ENCODE results near the gene RUSC1.

The RUSC1 gene

DNA sequence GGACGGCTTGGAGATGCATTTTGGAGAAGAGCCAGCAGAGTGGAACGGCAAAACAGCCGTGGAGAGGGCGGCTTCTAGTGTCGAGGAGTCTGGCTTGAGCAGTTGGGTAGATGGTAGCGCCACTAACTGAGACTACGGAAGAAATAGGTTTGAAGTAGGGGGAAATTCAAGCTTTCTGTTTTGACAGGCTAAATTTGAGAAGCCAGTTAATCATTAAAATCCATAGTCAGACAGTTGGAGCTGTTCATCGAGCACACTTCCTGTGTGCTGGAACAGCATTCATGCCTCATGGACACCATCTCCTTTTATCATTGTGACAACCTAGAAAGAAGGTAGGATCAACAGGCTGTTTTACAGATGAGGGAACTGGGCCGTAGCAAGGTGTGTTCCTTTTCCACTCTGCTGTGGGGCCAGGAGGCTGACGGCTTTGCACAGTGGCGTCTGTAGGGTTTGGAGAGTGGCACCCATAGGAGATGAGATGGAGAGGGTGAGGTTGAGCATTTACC, 16.1 kb upstream of the RUSC1 start:
- Histone ChIP-seq H4K91ac (ENCODE audit: low read depth, low read length) (no peak overlapping the region), H2BK12ac (ENCODE audit: low read length) (no peak overlapping the region), H3K79me1 (ENCODE audit: low read length) (peaks cover 16% of the 10 kb centered on the region), H3K23ac (ENCODE audit: low read length) (no peak overlapping the region), H3K27ac (ENCODE audit: low read depth, low read length) (no peak overlapping the region), H3K4me1 (ENCODE audit: control insufficient read depth in 1 of 2, insufficient read depth in 2 of 2, low read length in 2 of 2) (peaks cover 17 to 19% of the 10 kb centered on the region in 2 experiments), H3K18ac (ENCODE audit: low read length) (no peak overlapping the region), H3K14ac (ENCODE audit: low read length) (no peak overlapping the region), H2BK120ac (ENCODE audit: insufficient read depth, low read length, poor library complexity) (no peak overlapping the region), H3K27me3 (ENCODE audit: insufficient read depth, low read length) (no peaks in the 10 kb centered on the region), H3K36me3 (ENCODE audit: control insufficient read depth in 1 of 2, insufficient read depth in 2 of 2, low read length in 2 of 2) (no peaks in the 10 kb centered on the region), H3K4me3 (ENCODE audit: low read depth, low read length) (no peak overlapping the region), H3K79me2 (ENCODE audit: control insufficient read depth, insufficient read depth, low read length, poor library complexity) (peaks cover 8% of the 10 kb centered on the region), H2AK5ac (ENCODE audit: low read length) (no peak overlapping the region), H4K12ac (ENCODE audit: low read depth, low read length) (no peak overlapping the region), H3K9me3 (ENCODE audit: insufficient read depth, low read depth, low read length) (no peaks in the 10 kb centered on the region), H2AFZ (ENCODE audit: insufficient read depth, low read length, poor library complexity) (no peak overlapping the region), H3K9ac (ENCODE audit: low read length) (no peak overlapping the region), H2BK5ac (ENCODE audit: low read depth, low read length, poor library complexity) (no peak overlapping the region), H3K4ac (ENCODE audit: low read depth, low read length) (no peak overlapping the region), H4K8ac (ENCODE audit: low read depth, low read length) (no peak overlapping the region), H3K4me2 (ENCODE audit: low read length) (no peak overlapping the region)
- WGBS (ENCODE audit: extremely low coverage, insufficient coverage, insufficient read length): no CpG with 5 or more reads among the region's 11 CpGs
- no peak for DNase-seq

DNA sequence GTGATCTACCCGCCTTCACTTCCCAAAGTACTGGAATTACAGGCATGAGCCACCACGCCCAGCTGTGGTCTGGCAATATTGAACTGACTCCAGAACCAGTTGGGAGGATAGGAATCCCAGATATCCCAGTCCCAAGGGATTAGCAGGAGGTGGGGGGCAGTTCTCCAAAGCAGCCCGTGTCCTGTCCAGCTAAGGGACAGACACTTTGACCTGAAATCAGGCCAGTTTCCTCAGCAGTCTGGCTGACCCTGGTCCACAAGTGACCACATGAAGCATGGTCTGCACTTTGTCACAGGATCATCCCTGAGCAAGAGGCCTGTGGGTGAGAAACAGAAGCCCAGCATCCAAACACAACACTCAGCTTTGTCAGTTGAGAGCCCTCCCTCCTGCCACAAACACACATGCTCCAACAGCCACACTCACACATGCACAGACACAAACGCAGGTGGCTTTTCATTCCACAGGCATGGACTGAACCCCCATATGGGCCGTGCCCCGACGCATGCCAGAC, 14.8 kb upstream of the RUSC1 start:
- Histone ChIP-seq H3K23ac (ENCODE audit: low read length) (no peak overlapping the region), H2AFZ (ENCODE audit: insufficient read depth, low read length, poor library complexity) (no peak overlapping the region), H3K36me3 (ENCODE audit: control insufficient read depth in 1 of 2, insufficient read depth in 2 of 2, low read length in 2 of 2) (peaks cover 0 to 4% of the 10 kb centered on the region in 2 experiments), H2BK12ac (ENCODE audit: low read length) (peak overlapping the region; percentile 52), H2AK5ac (ENCODE audit: low read length) (no peak overlapping the region), H3K4me1 (ENCODE audit: control insufficient read depth in 1 of 2, insufficient read depth in 2 of 2, low read length in 2 of 2) (peaks cover 19 to 26% of the 10 kb centered on the region in 2 experiments), H3K4me3 (ENCODE audit: low read depth, low read length) (no peak overlapping the region), H3K79me2 (ENCODE audit: control insufficient read depth, insufficient read depth, low read length, poor library complexity) (peaks cover 10% of the 10 kb centered on the region), H2BK5ac (ENCODE audit: low read depth, low read length, poor library complexity) (no peak overlapping the region), H3K4ac (ENCODE audit: low read depth, low read length) (no peak overlapping the region), H3K4me2 (ENCODE audit: low read length) (no peak overlapping the region), H2BK120ac (ENCODE audit: insufficient read depth, low read length, poor library complexity) (peak overlapping the region; percentile 8), H4K8ac (ENCODE audit: low read depth, low read length) (peak overlapping the region; percentile 64), H3K18ac (ENCODE audit: low read length) (no peak overlapping the region), H4K91ac (ENCODE audit: low read depth, low read length) (peak overlapping the region; percentile 37), H3K27me3 (ENCODE audit: insufficient read depth, low read length) (no peaks in the 10 kb centered on the region), H3K27ac (ENCODE audit: low read depth, low read length) (no peak overlapping the region), H3K14ac (ENCODE audit: low read length) (peak overlapping the region; percentile 43), H4K12ac (ENCODE audit: low read depth, low read length) (no peak overlapping the region), H3K79me1 (ENCODE audit: low read length) (peaks cover 18% of the 10 kb centered on the region), H3K9me3 (ENCODE audit: insufficient read depth, low read depth, low read length) (no peaks in the 10 kb centered on the region), H3K9ac (ENCODE audit: low read length) (no peak overlapping the region)
- WGBS (ENCODE audit: extremely low coverage, insufficient coverage, insufficient read length): no CpG with 5 or more reads among the region's 7 CpGs
- DNase-seq: no peak

DNA sequence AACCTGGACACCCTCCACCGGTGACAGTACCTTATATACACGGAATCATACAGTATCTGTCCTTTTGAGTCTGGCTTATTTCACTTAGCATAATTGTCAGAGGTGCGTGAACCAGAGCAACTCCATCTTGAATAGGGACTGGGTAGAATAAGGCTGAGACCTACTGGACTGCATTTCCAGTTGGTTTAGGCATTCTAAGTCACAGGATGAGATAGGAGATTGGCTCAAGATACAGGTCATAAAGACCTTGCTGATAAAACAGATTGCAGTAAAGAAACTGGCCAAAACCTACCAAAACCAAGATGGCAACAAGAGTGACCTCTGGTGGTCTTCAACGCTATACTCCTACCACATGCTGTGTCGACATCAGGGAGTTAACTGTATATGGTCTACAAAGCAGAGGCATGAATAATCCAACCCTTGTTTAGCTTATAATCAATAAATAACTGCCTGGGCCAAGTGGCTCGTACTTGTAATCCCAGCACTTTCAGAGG, 13.4 kb upstream of the RUSC1 start:
- DNase-seq: peak; percentile 16 to 54
- no peak overlapping the region for H3K18ac ChIP-seq (ENCODE audit: low read length)
- no peaks in the 10 kb centered on the region for H3K9me3 ChIP-seq (ENCODE audit: insufficient read depth, low read depth, low read length)
- H3K36me3 ChIP-seq (ENCODE audit: control insufficient read depth in 1 of 2, insufficient read depth in 2 of 2, low read length in 2 of 2): peaks cover 4 to 11% of the 10 kb centered on the region in 2 experiments
- H4K12ac ChIP-seq (ENCODE audit: low read depth, low read length): no peak overlapping the region
- peak overlapping the region; percentile 72 for H4K8ac ChIP-seq (ENCODE audit: low read depth, low read length)
- H2AFZ ChIP-seq (ENCODE audit: insufficient read depth, low read length, poor library complexity): no peak overlapping the region
- H3K4me3 ChIP-seq (ENCODE audit: low read depth, low read length): no peak overlapping the region
- no peak overlapping the region for H3K4ac ChIP-seq (ENCODE audit: low read depth, low read length)
- H3K79me2 ChIP-seq (ENCODE audit: control insufficient read depth, insufficient read depth, low read length, poor library complexity): peaks cover 10% of the 10 kb centered on the region
- H2BK5ac ChIP-seq (ENCODE audit: low read depth, low read length, poor library complexity): no peak overlapping the region
- peak overlapping the region; percentile 97 for H3K27ac ChIP-seq (ENCODE audit: low read depth, low read length)
- H3K4me1 ChIP-seq (ENCODE audit: control insufficient read depth in 1 of 2, insufficient read depth in 2 of 2, low read length in 2 of 2): peaks cover 19 to 26% of the 10 kb centered on the region in 2 experiments
- H3K14ac ChIP-seq (ENCODE audit: low read length): no peak overlapping the region
- H4K91ac ChIP-seq (ENCODE audit: low read depth, low read length): peak overlapping the region; percentile 85
- WGBS (ENCODE audit: extremely low coverage, insufficient coverage, insufficient read length): no CpG with 5 or more reads among the region's 6 CpGs
- no peak overlapping the region for H2AK5ac ChIP-seq (ENCODE audit: low read length)
- peaks cover 18% of the 10 kb centered on the region for H3K79me1 ChIP-seq (ENCODE audit: low read length)
- H3K9ac ChIP-seq (ENCODE audit: low read length): no peak overlapping the region
- H2BK12ac ChIP-seq (ENCODE audit: low read length): peak overlapping the region; percentile 59
- no peak overlapping the region for H3K4me2 ChIP-seq (ENCODE audit: low read length)
- no peak overlapping the region for H3K23ac ChIP-seq (ENCODE audit: low read length)
- no peaks in the 10 kb centered on the region for H3K27me3 ChIP-seq (ENCODE audit: insufficient read depth, low read length)
- H2BK120ac ChIP-seq (ENCODE audit: insufficient read depth, low read length, poor library complexity): peak overlapping the region; percentile 57

DNA sequence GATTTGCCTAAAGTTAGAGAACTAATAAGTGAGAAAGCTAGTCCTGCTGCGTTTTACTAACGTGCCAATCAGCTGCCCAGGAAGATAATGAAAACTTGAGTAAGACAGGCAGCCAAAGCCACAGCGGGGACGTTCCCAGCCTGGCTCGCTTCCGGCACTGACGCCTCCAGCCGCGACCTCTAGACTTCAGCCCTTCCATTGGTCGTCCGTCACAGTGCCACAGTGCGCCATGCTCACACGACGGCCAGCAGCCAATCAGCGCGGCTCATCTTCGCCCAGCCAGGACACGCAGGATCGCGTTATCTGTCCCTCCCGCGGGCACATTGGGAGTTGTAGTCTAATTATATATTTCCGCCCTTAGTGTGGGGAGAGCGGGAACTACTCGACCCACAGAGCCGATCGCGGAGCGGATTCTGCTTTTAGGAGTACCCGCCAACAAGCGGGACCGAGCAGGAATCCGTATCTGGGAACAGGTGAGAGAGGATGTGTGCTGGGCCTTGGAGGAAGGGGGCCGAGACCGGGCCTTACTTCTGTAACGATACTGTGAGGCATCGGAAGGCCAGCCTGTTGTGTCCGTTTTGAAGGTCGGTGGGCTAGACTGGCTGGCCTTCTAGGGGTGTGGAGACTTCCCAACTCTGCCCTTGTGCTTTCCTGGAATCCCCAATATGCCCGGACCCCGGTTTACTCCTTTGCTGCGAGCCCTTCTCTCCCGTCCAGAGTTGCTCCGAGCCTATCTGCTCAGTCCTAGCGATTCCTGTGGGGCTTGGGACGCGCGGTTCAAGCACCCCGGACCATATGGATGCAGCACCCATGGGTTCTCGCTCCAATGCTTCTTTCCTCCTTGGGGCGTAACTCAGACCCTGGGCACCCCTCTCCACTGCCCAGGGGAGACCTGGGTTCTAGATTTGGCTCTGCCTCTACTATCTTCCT, 11.9 kb upstream of the RUSC1 start, which contains the start of gene FDPS:
Gene FDPS (plus strand): TSS at position 374 of the 930 bp plus-strand sequence. CDS start 924 bp downstream, outside the sequence.
- peak within 1 kb of the TSS; percentile 86 for H3K4me2 ChIP-seq (ENCODE audit: low read length)
- H4K91ac ChIP-seq (ENCODE audit: low read depth, low read length): peak within 1 kb of the TSS; percentile 94
- H2BK5ac ChIP-seq (ENCODE audit: low read depth, low read length, poor library complexity): peak within 1 kb of the TSS; percentile 92
- H3K18ac ChIP-seq (ENCODE audit: low read length): peak within 1 kb of the TSS; percentile 87
- peak within 1 kb of the TSS; percentile 98 for H2BK120ac ChIP-seq (ENCODE audit: insufficient read depth, low read length, poor library complexity)
- H3K27ac ChIP-seq (ENCODE audit: low read depth, low read length): peak within 1 kb of the TSS; percentile 97
- H3K36me3 ChIP-seq (ENCODE audit: control insufficient read depth in 1 of 2, insufficient read depth in 2 of 2, low read length in 2 of 2): peaks cover 14 to 18% of the 10 kb centered on the region in 2 experiments
- peaks cover 18% of the 10 kb centered on the region for H3K79me1 ChIP-seq (ENCODE audit: low read length)
- peak within 1 kb of the TSS; percentile 85 for H4K12ac ChIP-seq (ENCODE audit: low read depth, low read length)
- peak within 1 kb of the TSS; percentile 35 for H2AFZ ChIP-seq (ENCODE audit: insufficient read depth, low read length, poor library complexity)
- peak within 1 kb of the TSS; percentile 92 for H3K4me3 ChIP-seq (ENCODE audit: low read depth, low read length)
- no peaks in the 10 kb centered on the region for H3K27me3 ChIP-seq (ENCODE audit: insufficient read depth, low read length)
- H3K79me2 ChIP-seq (ENCODE audit: control insufficient read depth, insufficient read depth, low read length, poor library complexity): peaks cover 10% of the 10 kb centered on the region
- peak within 1 kb of the TSS; percentile 90 for H4K8ac ChIP-seq (ENCODE audit: low read depth, low read length)
- H3K14ac ChIP-seq (ENCODE audit: low read length): peak within 1 kb of the TSS; percentile 93
- H3K4ac ChIP-seq (ENCODE audit: low read depth, low read length): peak within 1 kb of the TSS; percentile 97
- peak within 1 kb of the TSS; percentile 93 for H2AK5ac ChIP-seq (ENCODE audit: low read length)
- H3K9ac ChIP-seq (ENCODE audit: low read length): peak within 1 kb of the TSS; percentile 97
- H2BK12ac ChIP-seq (ENCODE audit: low read length): peak within 1 kb of the TSS; percentile 54
- peaks cover 19 to 26% of the 10 kb centered on the region in 2 experiments for H3K4me1 ChIP-seq (ENCODE audit: control insufficient read depth in 1 of 2, insufficient read depth in 2 of 2, low read length in 2 of 2)
- H3K23ac ChIP-seq (ENCODE audit: low read length): peak within 1 kb of the TSS; percentile 11
- no CpG with 5 or more reads among the region's 51 CpGs for WGBS (ENCODE audit: extremely low coverage, insufficient coverage, insufficient read length)
- peak; percentile 99 to 100 for DNase-seq
- no peaks in the 10 kb centered on the region for H3K9me3 ChIP-seq (ENCODE audit: insufficient read depth, low read depth, low read length)

Data from trophoblast cell (in vitro differentiated cells and primary cell).